ENCODE results near the gene ENDOV. TPM values are rescaled to one million over a fixed set of nuclear protein-coding genes. Genes with fewer than 3 reads are reported as not detected.

Gene ENDOV
- total and polyA plus RNA-seq, 2 donors from 2014 or later, result 20.3 to 28.0 TPM

- H3K4me1 ChIP-seq (ENCODE audit: control insufficient read depth in 2 of 3, insufficient read depth in 2 of 3, low read depth in 1 of 3, low read length in 3 of 3), result no peaks in the 10 kb centered on the region
- H3K4me3 ChIP-seq (ENCODE audit: low read length in 3 of 3), result no peak overlapping the region
- peaks cover 0 to 3% (median 0%) of the 10 kb centered on the region in 3 donors for H3K36me3 ChIP-seq (ENCODE audit: control insufficient read depth in 2 of 3, insufficient read depth in 3 of 3, low read length in 3 of 3)
- no peaks in the 10 kb centered on the region for H3K9me3 ChIP-seq (ENCODE audit: control insufficient read depth in 2 of 3, insufficient read depth in 1 of 3, low read length in 3 of 3)
- no peak for FAIRE-seq
- no peak overlapping the region for H3K9ac ChIP-seq (ENCODE audit: low read length in 3 of 3)
- DNase-seq, result no peak
- H3K27ac ChIP-seq (ENCODE audit: low read depth in 2 of 2, low read length in 2 of 2), result no peak overlapping the region
- no peak for TF ChIP-seq CTCF (IDR thresholded peaks at IDR 0.05; ENCODE audit: borderline replicate concordance, extremely low read depth, insufficient read depth)
- intact Hi-C loops (cut with DNase I), result loop anchor here (10.0 kb wide), 1 partner anchor 773 kb away; no protein-coding TSS in a partner anchor
- H3K27me3 ChIP-seq (ENCODE audit: control insufficient read depth, insufficient read depth, low read length), result no peaks in the 10 kb centered on the region
Observed at GRCh38 chr17:80441598-80442322, 26.8 kb downstream of the ENDOV start.

GRCh38 chr17:80442323-80442659 is 27.3 kb downstream of the ENDOV start:
- no peaks in the 10 kb centered on the region for H3K9me3 ChIP-seq (ENCODE audit: control insufficient read depth in 2 of 3, insufficient read depth in 1 of 3, low read length in 3 of 3)
- H3K27ac ChIP-seq (ENCODE audit: low read depth in 2 of 2, low read length in 2 of 2), result no peak overlapping the region
- no peaks in the 10 kb centered on the region for H3K4me1 ChIP-seq (ENCODE audit: control insufficient read depth in 2 of 3, insufficient read depth in 2 of 3, low read depth in 1 of 3, low read length in 3 of 3)
- FAIRE-seq, result no peak
- H3K9ac ChIP-seq (ENCODE audit: low read length in 3 of 3), result no peak overlapping the region
- H3K36me3 ChIP-seq (ENCODE audit: control insufficient read depth in 2 of 3, insufficient read depth in 3 of 3, low read length in 3 of 3), result no peaks in the 10 kb centered on the region
- no peak for TF ChIP-seq CTCF (IDR thresholded peaks at IDR 0.05; ENCODE audit: borderline replicate concordance, extremely low read depth, insufficient read depth)
- no peaks in the 10 kb centered on the region for H3K27me3 ChIP-seq (ENCODE audit: control insufficient read depth, insufficient read depth, low read length)
- intact Hi-C loops (cut with DNase I), result loop anchor here (10.0 kb wide), 1 partner anchor 773 kb away; no protein-coding TSS in a partner anchor
- peak in 1 of 5 donors; percentile 33 for DNase-seq
- H3K4me3 ChIP-seq (ENCODE audit: low read length in 3 of 3), result no peak overlapping the region

GRCh38 chr17:80442764-80443163 is 27.8 kb downstream of the ENDOV start:
- intact Hi-C loops (cut with DNase I), result loop anchor here (10.0 kb wide), 1 partner anchor 772 kb away; no protein-coding TSS in a partner anchor

More at GRCh38 chr17:80442764-80443163, 27.8 kb downstream of the ENDOV start:
- no peaks in the 10 kb centered on the region for H3K4me1 ChIP-seq (ENCODE audit: control insufficient read depth in 2 of 3, insufficient read depth in 2 of 3, low read depth in 1 of 3, low read length in 3 of 3)
- H3K27ac ChIP-seq (ENCODE audit: low read depth in 2 of 2, low read length in 2 of 2), result no peak overlapping the region
- no peak for DNase-seq
- no peak overlapping the region for H3K9ac ChIP-seq (ENCODE audit: low read length in 3 of 3)
- no peak for FAIRE-seq
- no peak overlapping the region for H3K4me3 ChIP-seq (ENCODE audit: low read length in 3 of 3)
- no peaks in the 10 kb centered on the region for H3K27me3 ChIP-seq (ENCODE audit: control insufficient read depth, insufficient read depth, low read length)
- H3K9me3 ChIP-seq (ENCODE audit: control insufficient read depth in 2 of 3, insufficient read depth in 1 of 3, low read length in 3 of 3), result no peaks in the 10 kb centered on the region
- H3K36me3 ChIP-seq (ENCODE audit: control insufficient read depth in 2 of 3, insufficient read depth in 3 of 3, low read length in 3 of 3), result no peaks in the 10 kb centered on the region
- TF ChIP-seq CTCF (IDR thresholded peaks at IDR 0.05; ENCODE audit: borderline replicate concordance, extremely low read depth, insufficient read depth), result no peak

Measured in kidney (tissue), 14 donors.